Measurements from ENCODE around the gene WBP2. TPM values are rescaled to one million over a fixed set of nuclear protein-coding genes. Genes with fewer than 3 reads are reported as not detected.
A peak's percentile ranks its signal among the peaks of the same experiment; 100 is the strongest.

WBP2 gene
- total and polyA plus RNA-seq, 2 of the 13 experiments (the other 11 are each of a cell fraction or from before 2014, with no cell fraction given) = 29.2 to 29.5 TPM

DNA sequence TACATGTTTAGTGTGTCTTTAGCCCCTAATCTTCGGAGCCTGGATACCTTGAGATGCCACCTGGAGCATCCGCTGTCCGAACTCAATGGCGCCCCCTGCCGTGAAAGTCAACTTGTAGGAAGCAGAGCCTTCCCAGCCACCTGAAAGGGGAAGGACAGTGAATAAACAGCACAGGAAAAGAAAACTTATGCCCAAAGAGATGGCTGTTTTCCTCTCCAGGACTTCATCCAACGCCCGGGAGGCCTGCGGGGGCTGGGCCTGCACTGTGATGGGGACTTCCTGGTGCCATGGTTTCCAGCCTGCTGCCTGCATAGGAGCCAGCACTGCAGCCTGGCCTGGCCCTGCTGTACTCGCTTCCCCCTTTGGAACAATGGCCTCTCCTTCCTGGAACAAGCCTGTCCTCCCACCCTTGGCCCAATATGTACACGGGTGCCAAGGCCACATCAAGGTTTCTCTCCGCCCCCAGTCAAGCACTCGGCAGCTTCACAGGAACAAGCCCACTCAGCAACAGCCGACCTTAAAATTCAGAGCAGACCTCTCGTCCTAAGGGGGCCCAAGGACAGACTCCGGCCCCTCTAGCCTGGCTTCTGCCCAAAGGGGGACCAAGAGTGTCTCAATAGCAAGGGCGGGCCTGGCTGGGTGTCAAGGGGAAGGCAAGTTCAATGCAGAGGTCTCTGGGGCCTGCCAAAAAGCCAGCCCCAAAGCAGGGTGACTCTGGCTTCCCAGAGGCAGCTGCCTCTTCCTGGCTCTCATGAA is 6.4 kb downstream of the WBP2 start (continued):
- TF ChIP-seq, protein P1, sequence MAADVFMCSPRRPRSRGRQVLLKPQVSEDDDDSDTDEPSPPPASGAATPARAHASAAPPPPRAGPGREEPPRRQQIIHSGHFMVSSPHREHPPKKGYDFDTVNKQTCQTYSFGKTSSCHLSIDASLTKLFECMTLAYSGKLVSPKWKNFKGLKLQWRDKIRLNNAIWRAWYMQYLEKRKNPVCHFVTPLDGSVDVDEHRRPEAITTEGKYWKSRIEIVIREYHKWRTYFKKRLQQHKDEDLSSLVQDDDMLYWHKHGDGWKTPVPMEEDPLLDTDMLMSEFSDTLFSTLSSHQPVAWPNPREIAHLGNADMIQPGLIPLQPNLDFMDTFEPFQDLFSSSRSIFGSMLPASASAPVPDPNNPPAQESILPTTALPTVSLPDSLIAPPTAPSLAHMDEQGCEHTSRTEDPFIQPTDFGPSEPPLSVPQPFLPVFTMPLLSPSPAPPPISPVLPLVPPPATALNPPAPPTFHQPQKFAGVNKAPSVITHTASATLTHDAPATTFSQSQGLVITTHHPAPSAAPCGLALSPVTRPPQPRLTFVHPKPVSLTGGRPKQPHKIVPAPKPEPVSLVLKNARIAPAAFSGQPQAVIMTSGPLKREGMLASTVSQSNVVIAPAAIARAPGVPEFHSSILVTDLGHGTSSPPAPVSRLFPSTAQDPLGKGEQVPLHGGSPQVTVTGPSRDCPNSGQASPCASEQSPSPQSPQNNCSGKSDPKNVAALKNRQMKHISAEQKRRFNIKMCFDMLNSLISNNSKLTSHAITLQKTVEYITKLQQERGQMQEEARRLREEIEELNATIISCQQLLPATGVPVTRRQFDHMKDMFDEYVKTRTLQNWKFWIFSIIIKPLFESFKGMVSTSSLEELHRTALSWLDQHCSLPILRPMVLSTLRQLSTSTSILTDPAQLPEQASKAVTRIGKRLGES (CRISPR knock-in tag; IDR thresholded peaks at IDR 0.05; ENCODE audit: borderline replicate concordance) = no peak
- TF ChIP-seq DPF2 (CRISPR knock-in tag; IDR thresholded peaks at IDR 0.05; ENCODE audit: borderline replicate concordance, low read depth) (no peak), MAFG (CRISPR knock-in tag; IDR thresholded peaks at IDR 0.05) (0 out of 2 replicates have a peak, but pooled peaks have one; percentile 30), ZNF260 (CRISPR knock-in tag; IDR thresholded peaks at IDR 0.05; ENCODE audit: borderline replicate concordance, low read depth) (no peak), NR3C1 (CRISPR knock-in tag; IDR thresholded peaks at IDR 0.05) (no peak), KLF12 (CRISPR knock-in tag; IDR thresholded peaks at IDR 0.05; ENCODE audit: borderline replicate concordance) (no peak), GTF2F1 (IDR thresholded peaks at IDR 0.05; ENCODE audit: low read length) (no peak), TBP (CRISPR knock-in tag; IDR thresholded peaks at IDR 0.05) (no peak), ZNF614 (CRISPR knock-in tag; IDR thresholded peaks at IDR 0.05; ENCODE audit: borderline replicate concordance) (0 out of 2 replicates have a peak, but pooled peaks have one; percentile 4), MIER2 (CRISPR knock-in tag; IDR thresholded peaks at IDR 0.05) (no peak), HOXA7 (CRISPR knock-in tag; IDR thresholded peaks at IDR 0.05) (no peak), HCFC1 (IDR thresholded peaks at IDR 0.05; ENCODE audit: low read depth, low read length) (no peak), FOXK1 (CRISPR knock-in tag; IDR thresholded peaks at IDR 0.05; ENCODE audit: borderline replicate concordance, low read depth) (no peak; the same call in 1 of the 2 replicates), ZSCAN20 (CRISPR knock-in tag; IDR thresholded peaks at IDR 0.05; ENCODE audit: borderline replicate concordance) (no peak), KDM3A (CRISPR knock-in tag; IDR thresholded peaks at IDR 0.05; ENCODE audit: low read depth) (no peak)
- TF ChIP-seq, protein P2, sequence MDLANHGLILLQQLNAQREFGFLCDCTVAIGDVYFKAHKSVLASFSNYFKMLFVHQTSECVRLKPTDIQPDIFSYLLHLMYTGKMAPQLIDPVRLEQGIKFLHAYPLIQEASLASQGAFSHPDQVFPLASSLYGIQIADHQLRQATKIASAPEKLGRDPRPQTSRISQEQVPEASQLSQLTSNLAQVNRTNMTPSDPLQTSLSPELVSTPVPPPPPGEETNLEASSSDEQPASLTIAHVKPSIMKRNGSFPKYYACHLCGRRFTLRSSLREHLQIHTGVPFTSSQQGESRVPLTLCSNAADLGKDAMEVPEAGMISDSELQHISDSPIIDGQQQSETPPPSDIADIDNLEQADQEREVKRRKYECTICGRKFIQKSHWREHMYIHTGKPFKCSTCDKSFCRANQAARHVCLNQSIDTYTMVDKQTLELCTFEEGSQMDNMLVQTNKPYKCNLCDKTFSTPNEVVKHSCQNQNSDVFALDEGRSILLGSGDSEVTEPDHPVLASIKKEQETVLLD (CRISPR knock-in tag; IDR thresholded peaks at IDR 0.05; ENCODE audit: low read depth) = no peak
- TF ChIP-seq, protein P3, sequence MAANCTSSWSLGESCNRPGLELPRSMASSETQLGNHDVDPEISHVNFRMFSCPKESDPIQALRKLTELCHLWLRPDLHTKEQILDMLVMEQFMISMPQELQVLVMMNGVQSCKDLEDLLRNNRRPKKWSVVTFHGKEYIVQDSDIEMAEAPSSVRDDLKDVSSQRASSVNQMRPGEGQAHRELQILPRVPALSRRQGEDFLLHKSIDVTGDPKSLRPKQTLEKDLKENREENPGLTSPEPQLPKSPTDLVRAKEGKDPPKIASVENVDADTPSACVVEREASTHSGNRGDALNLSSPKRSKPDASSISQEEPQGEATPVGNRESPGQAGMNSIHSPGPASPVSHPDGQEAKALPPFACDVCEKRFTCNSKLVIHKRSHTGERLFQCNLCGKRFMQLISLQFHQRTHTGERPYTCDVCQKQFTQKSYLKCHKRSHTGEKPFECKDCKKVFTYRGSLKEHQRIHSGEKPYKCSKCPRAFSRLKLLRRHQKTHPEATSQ (CRISPR knock-in tag; IDR thresholded peaks at IDR 0.05; ENCODE audit: borderline replicate concordance) = no peak
- TF ChIP-seq, protein P4, sequence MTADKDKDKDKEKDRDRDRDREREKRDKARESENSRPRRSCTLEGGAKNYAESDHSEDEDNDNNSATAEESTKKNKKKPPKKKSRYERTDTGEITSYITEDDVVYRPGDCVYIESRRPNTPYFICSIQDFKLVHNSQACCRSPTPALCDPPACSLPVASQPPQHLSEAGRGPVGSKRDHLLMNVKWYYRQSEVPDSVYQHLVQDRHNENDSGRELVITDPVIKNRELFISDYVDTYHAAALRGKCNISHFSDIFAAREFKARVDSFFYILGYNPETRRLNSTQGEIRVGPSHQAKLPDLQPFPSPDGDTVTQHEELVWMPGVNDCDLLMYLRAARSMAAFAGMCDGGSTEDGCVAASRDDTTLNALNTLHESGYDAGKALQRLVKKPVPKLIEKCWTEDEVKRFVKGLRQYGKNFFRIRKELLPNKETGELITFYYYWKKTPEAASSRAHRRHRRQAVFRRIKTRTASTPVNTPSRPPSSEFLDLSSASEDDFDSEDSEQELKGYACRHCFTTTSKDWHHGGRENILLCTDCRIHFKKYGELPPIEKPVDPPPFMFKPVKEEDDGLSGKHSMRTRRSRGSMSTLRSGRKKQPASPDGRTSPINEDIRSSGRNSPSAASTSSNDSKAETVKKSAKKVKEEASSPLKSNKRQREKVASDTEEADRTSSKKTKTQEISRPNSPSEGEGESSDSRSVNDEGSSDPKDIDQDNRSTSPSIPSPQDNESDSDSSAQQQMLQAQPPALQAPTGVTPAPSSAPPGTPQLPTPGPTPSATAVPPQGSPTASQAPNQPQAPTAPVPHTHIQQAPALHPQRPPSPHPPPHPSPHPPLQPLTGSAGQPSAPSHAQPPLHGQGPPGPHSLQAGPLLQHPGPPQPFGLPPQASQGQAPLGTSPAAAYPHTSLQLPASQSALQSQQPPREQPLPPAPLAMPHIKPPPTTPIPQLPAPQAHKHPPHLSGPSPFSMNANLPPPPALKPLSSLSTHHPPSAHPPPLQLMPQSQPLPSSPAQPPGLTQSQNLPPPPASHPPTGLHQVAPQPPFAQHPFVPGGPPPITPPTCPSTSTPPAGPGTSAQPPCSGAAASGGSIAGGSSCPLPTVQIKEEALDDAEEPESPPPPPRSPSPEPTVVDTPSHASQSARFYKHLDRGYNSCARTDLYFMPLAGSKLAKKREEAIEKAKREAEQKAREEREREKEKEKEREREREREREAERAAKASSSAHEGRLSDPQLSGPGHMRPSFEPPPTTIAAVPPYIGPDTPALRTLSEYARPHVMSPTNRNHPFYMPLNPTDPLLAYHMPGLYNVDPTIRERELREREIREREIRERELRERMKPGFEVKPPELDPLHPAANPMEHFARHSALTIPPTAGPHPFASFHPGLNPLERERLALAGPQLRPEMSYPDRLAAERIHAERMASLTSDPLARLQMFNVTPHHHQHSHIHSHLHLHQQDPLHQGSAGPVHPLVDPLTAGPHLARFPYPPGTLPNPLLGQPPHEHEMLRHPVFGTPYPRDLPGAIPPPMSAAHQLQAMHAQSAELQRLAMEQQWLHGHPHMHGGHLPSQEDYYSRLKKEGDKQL (CRISPR knock-in tag; IDR thresholded peaks at IDR 0.05; ENCODE audit: low read depth) = no peak

All from HepG2 (cell line).